Measurements from ENCODE around the gene NSF.

DNA sequence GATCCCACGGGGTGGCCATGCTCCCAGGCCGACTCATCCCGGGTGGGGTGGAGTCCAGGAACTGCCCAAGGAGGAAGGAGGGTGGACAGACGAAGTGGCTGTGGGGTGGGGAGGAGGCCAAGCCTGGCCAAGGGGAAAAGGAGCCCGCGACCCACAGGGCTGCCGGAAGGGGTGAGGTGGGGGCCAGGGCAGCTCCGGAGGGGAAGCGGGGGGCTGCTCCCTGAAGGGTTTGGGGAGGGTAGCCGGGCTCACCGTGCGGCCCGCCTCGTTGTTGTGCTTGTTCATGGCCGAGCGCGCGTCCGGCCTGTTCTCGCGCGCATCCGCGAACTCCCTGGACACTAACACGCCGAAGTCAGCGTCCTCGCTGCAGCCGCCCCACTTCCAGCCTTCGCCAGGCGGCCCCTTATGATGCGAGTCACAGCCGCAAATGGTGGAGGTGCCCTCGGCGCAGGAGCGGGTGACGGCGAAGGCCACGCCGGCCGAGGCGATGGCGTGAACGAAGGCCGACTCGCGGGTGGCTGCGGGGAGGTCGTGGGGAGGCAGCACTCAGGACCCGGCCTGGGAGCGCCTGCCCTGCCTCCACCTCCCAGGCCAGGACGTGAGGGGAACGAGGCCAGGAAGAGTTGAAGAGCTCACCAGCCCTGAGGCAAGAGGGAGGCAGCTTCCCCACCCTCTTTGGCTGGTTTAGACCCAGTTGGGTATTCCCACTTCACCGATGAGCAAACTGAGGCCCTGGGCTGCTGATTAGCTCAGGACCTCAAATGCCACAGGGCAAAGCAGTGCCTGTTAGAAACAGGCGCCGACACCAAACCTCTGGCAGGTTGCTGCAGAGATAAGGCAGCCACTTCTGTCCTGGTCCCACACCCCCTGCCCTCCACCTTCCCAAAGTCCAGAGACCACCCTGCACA lies 179.3 kb downstream of the NSF start:
- TF ChIP-seq TAF1 (IDR thresholded peaks at IDR 0.05; ENCODE audit: borderline replicate concordance, insufficient read depth, low read length), result no peak
- TF ChIP-seq, protein P1, sequence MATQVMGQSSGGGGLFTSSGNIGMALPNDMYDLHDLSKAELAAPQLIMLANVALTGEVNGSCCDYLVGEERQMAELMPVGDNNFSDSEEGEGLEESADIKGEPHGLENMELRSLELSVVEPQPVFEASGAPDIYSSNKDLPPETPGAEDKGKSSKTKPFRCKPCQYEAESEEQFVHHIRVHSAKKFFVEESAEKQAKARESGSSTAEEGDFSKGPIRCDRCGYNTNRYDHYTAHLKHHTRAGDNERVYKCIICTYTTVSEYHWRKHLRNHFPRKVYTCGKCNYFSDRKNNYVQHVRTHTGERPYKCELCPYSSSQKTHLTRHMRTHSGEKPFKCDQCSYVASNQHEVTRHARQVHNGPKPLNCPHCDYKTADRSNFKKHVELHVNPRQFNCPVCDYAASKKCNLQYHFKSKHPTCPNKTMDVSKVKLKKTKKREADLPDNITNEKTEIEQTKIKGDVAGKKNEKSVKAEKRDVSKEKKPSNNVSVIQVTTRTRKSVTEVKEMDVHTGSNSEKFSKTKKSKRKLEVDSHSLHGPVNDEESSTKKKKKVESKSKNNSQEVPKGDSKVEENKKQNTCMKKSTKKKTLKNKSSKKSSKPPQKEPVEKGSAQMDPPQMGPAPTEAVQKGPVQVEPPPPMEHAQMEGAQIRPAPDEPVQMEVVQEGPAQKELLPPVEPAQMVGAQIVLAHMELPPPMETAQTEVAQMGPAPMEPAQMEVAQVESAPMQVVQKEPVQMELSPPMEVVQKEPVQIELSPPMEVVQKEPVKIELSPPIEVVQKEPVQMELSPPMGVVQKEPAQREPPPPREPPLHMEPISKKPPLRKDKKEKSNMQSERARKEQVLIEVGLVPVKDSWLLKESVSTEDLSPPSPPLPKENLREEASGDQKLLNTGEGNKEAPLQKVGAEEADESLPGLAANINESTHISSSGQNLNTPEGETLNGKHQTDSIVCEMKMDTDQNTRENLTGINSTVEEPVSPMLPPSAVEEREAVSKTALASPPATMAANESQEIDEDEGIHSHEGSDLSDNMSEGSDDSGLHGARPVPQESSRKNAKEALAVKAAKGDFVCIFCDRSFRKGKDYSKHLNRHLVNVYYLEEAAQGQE (IDR thresholded peaks at IDR 0.05; ENCODE audit: insufficient read depth in 1 of 2, low read depth in 2 of 2, low read length in 2 of 2), result no peak
- no peak for TF ChIP-seq SIN3A (IDR thresholded peaks at IDR 0.05; ENCODE audit: borderline replicate concordance, insufficient read depth, low read length)

All from PFSK-1 (cell line).